ENCODE measurements around the gene PTPN12.
A peak's percentile ranks its signal among the peaks of the same experiment; 100 is the strongest.

The PTPN12 gene

GRCh38 chr7:77537136-77537777, at the start of gene PTPN12:
TSS of gene PTPN12 (plus strand) at chr7:77537295. CDS start at chr7:77537547, 252 bp downstream.
- H3K9ac ChIP-seq: peak within 1 kb of the TSS; percentile 76

GRCh38 chr7:77488986-77489385, 48.1 kb upstream of the PTPN12 start:
- Histone ChIP-seq H3K36me3 (ENCODE audit: control insufficient read depth, insufficient read depth, low read length) (no peaks in the 10 kb centered on the region), H3K27me3 (ENCODE audit: control insufficient read depth, insufficient read depth, low read length) (no peaks in the 10 kb centered on the region), H3K4me1 (no peaks in the 10 kb centered on the region), H3K9me3 (ENCODE audit: control insufficient read depth, low read length) (no peaks in the 10 kb centered on the region), H2AFZ (no peak overlapping the region), H3K9ac (no peak overlapping the region), H3K27ac (no peak overlapping the region), H3K4me2 (ENCODE audit: low read length) (no peak overlapping the region), H3K79me2 (no peaks in the 10 kb centered on the region), H3K4me3 (ENCODE audit: low read depth, low read length) (no peak overlapping the region)
- no peak for TF ChIP-seq CTCF (IDR thresholded peaks at IDR 0.05)

More at GRCh38 chr7:77537136-77537777, at the start of gene PTPN12:
- peak within 1 kb of the TSS; percentile 86 for H3K4me3 ChIP-seq (ENCODE audit: low read depth, low read length)
- no peak for TF ChIP-seq CTCF (IDR thresholded peaks at IDR 0.05)
- peak within 1 kb of the TSS; percentile 97 for H2AFZ ChIP-seq
- no peaks in the 10 kb centered on the region for H3K9me3 ChIP-seq (ENCODE audit: control insufficient read depth, low read length)
- peaks cover 2% of the 10 kb centered on the region for H3K4me1 ChIP-seq
- peak within 1 kb of the TSS; percentile 89 for H3K27ac ChIP-seq
- no peaks in the 10 kb centered on the region for H3K36me3 ChIP-seq (ENCODE audit: control insufficient read depth, insufficient read depth, low read length)
- H3K27me3 ChIP-seq (ENCODE audit: control insufficient read depth, insufficient read depth, low read length): no peaks in the 10 kb centered on the region
- peaks cover 15% of the 10 kb centered on the region for H3K79me2 ChIP-seq
- H3K4me2 ChIP-seq (ENCODE audit: low read length): peak within 1 kb of the TSS; percentile 95

GRCh38 chr7:77497079-77497478, 40.0 kb upstream of the PTPN12 start:
- Histone ChIP-seq H2AFZ (no peak overlapping the region), H3K36me3 (ENCODE audit: control insufficient read depth, insufficient read depth, low read length) (no peaks in the 10 kb centered on the region), H3K4me1 (no peaks in the 10 kb centered on the region), H3K9ac (no peak overlapping the region), H3K9me3 (ENCODE audit: control insufficient read depth, low read length) (no peaks in the 10 kb centered on the region), H3K79me2 (no peaks in the 10 kb centered on the region), H3K4me2 (ENCODE audit: low read length) (no peak overlapping the region), H3K4me3 (ENCODE audit: low read depth, low read length) (no peak overlapping the region), H3K27me3 (ENCODE audit: control insufficient read depth, insufficient read depth, low read length) (no peaks in the 10 kb centered on the region), H3K27ac (no peak overlapping the region)
- TF ChIP-seq CTCF (IDR thresholded peaks at IDR 0.05): no peak

GRCh38 chr7:77498659-77499379, 38.3 kb upstream of the PTPN12 start:
- no peaks in the 10 kb centered on the region for H3K4me1 ChIP-seq
- no peak overlapping the region for H2AFZ ChIP-seq
- H3K9me3 ChIP-seq (ENCODE audit: control insufficient read depth, low read length): no peaks in the 10 kb centered on the region
- H3K36me3 ChIP-seq (ENCODE audit: control insufficient read depth, insufficient read depth, low read length): no peaks in the 10 kb centered on the region
- no peak overlapping the region for H3K4me3 ChIP-seq (ENCODE audit: low read depth, low read length)
- no peak overlapping the region for H3K27ac ChIP-seq
- H3K79me2 ChIP-seq: no peaks in the 10 kb centered on the region
- H3K4me2 ChIP-seq (ENCODE audit: low read length): no peak overlapping the region
- H3K9ac ChIP-seq: no peak overlapping the region
- TF ChIP-seq CTCF (IDR thresholded peaks at IDR 0.05): no peak
- H3K27me3 ChIP-seq (ENCODE audit: control insufficient read depth, insufficient read depth, low read length): no peaks in the 10 kb centered on the region
